H54 (cell line): ENCODE results near the gene ADD2.

Experiments used
- DNase-seq: peaks from one replicate; pipeline ENCODE4 v3.0.0; 2011; ENCODE audit warnings: low spot score, mixed read lengths; ENCODE audit not compliant: insufficient read length
- FAIRE-seq: peaks from 3 replicates; lab custom pipeline; 2011; peaks lifted over from hg19 to GRCh38; lab: Jason Lieb, UNC
- POLR2A ChIP-seq: IDR thresholded peaks from 2 replicates; pipeline ENCODE4 v1.6.1; 2011; ENCODE audit warnings: low read depth, mild to moderate bottlenecking, low read length

The ADD2 gene

DNA sequence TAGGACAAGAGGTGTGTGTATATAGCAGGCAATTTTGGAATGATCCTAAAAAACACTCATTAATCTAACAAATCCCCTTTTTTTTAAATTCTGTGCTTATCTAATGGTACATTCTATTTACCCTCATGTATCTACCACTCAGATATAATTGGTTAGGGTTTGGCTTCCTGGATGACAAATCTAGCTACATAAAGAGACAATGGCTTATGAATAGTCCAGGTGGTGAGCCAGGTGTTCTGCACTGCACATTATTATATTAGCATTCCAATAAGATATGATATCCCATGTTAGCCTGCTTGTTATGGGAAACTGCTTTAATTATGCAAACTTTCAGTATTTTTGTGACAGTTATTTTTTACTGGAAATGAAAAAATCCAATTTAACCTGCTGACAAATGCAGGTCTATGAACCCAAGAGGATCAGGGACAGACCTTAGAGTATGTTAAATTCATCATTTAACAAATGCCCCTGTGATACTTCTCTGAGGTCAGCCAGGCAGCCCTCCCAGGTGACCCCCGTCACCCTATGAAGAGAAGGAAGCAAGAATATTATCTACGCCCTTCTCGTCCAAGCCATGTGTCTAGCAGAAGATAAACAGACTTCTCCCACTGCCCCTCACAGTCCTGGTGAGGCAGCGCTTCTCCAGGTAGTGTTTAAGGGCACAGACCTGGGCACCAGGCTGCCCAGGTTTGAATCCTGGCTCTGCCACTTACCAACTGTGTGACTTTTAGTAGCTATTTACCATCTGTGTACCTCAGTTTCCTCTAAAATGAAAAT lies 83.0 kb downstream of the ADD2 start:
- no peak for DNase-seq
- FAIRE-seq, result no peak
- TF ChIP-seq POLR2A, result no peak

DNA sequence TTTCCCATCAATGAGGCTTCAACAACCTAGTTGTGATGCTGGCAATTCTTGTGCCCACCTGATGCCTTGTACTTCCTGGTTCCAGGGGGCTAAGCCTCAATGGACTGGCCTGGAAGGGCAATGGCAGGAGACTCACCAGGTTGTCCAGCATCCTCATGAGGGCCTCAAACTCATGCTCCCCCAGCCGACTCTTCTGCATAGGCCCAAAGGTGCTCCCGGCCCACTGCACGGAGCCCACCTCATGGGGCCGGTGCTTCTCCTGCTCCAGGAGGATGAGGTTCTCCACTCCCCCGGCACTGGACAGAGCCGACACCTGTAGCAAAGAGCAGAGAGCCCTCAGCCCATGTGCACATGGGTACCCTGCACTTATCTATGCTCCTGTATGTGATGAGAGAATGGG lies 84.5 kb downstream of the ADD2 start:
- no peak for TF ChIP-seq POLR2A
- DNase-seq, result no peak
- no peak for FAIRE-seq

DNA sequence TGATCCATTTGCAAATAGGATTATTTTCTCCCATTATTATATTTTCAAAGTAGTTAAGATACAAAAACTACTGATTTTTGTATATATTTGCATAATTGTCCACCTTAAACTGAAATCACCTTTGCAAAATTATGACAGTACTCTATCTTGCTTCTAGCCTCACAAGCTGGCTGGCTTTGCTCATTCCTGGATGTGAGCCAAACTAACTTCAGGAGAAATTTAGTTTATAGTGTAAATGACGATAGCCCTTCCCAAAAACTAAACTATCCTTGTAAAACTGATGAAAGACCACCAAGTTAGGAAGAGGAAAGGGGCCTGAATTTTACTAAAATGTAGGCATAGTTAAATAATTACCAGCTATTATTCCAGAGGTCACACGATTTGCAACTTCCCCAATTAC lies 87.3 kb downstream of the ADD2 start:
- TF ChIP-seq POLR2A, result no peak
- FAIRE-seq, result no peak
- no peak for DNase-seq

DNA sequence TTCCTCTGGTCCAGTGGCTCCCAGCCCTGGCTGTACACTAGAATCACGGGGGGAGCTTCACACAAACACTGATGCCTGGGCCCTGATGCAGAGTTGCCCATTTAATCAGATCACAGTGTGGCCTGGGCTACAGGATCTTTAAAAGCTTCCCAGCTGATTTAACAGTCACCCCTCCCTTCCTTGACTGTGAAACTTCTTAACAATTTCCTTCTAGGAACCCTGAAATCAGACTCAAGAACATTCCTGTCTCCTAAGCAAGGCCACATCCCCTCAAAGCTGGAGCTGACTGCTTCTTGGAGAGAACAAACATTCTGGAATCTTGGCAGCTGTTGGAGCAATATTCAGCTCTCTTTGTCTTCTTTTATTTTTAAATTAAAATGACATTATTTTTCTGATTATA lies 88.7 kb downstream of the ADD2 start:
- FAIRE-seq, result no peak

DNA sequence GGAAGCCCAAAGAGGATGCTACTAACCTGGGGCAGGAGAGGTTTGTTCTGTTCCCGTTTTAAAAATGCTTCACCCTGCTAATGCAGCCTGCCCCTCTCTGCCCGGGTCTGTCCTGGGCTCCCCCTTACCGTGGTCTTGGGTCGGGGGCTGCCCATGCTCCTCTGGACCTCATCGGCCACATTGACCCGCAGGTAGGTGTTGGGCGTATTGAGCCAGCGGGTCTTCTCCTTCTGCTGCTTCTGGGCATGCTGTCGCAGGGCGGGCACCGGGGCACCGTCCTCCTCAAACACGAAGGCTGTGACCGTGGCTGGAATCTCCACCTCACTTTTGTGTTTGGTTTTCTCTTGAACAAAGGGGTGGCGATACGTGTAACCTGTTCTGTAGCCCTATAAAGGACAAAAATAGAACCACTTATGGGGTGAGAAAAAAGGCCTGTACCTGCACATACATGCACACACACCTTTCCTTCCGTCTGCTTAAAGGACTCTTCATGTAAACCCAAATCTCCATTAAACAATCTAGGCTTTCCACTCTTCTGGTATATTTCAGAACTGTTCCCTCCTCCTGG lies 89.3 kb downstream of the ADD2 start:
- no peak for FAIRE-seq
- no peak for TF ChIP-seq POLR2A
- DNase-seq, result no peak

More for the DNA sequence above, 88.7 kb downstream of the ADD2 start:
- no peak for DNase-seq
- TF ChIP-seq POLR2A, result no peak

DNA sequence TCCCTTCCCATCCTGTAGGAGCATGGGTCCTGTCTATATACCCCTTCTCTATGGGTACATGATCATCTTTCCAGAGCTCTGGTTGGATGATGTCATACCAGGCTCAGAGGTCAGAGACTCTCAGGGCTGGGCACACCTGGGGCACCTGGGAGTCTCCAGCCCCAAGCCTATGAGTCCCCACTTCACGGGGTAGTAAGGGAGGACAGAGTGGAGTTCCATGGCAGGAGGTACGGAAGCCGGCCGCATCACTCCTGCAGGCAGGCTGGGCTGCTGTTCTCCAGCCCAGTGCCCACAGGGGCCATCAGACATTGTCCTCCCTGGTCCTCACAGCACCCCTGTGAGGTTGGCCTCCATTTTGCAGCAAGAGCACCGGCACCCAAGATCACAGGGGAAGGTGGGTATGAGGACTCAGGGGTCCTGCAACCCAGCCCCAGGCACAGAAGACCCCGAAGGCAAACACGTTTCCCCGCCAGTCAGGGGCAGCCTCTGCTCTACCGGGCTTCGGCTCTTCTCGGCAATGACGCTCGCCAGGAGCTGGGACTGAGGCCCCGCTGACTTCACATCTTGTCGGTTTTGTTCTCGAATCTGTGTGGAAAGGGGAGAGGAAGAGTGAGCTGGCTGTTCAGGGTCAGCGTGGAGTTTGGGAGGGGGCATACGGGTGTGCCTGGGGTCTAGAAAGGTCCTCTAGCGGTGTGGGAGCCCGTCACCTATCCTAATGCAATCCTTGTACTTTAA lies 91.5 kb downstream of the ADD2 start:
- no peak for TF ChIP-seq POLR2A
- no peak for DNase-seq
- FAIRE-seq, result no peak

DNA sequence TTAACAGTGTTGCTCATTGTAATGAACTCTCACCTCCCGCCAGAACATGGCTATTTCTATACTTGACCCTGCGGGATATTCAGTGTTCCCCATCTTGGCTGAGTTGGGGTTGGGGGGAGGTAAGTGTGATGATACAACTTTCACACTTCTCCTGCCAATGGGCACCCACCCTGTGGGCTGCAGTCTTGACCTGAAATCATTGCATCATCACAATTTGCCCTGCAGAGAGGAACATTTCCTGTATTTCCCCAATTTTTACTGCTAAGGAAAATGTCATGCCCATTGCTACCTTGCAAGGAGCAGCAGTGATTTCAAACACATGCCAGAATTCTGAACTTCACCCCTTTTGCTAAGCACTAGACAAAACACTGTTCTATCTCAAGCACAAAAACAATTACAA lies 92.1 kb downstream of the ADD2 start:
- DNase-seq (no peak), FAIRE-seq (no peak)
- TF ChIP-seq POLR2A, result no peak

DNA sequence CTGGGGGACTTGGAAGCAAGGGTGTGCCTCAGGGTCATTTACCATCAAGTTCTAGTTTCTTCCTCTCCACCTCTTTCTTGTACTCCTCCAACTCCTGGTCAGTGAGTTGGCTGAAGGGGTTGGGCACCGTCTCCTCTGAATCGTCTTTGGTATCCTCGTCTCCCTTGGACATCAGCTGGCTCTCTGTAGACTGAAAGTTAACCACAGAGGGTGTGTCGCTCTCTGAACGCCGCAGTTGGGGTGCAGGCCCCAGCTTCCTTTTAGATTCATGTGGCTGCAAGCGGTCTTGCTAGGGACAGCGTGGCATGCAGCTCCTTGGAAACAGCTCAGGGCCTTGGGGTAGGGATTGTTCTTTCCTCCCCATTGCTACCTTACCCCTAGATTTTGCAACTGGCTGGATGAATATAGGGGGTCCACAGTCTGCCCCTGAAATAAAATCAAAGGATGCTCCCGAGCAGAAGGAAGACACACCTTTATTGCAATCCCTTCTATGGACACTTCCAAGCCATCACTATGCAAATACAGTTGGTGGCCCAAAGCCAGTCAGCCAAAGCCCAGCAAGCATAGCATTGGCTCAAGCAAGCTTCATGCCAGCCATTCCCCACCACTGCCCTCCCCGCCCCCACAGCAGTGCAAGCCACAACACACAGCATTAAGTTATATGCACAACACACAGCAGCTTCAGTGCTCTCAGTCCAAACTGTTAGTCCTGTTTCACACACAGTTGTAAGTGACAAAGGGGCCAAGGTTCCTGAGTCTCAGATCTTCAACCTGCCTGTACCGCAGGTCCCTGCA lies 93.2 kb downstream of the ADD2 start:
- DNase-seq (no peak), FAIRE-seq (no peak)
- TF ChIP-seq POLR2A, result no peak

DNA sequence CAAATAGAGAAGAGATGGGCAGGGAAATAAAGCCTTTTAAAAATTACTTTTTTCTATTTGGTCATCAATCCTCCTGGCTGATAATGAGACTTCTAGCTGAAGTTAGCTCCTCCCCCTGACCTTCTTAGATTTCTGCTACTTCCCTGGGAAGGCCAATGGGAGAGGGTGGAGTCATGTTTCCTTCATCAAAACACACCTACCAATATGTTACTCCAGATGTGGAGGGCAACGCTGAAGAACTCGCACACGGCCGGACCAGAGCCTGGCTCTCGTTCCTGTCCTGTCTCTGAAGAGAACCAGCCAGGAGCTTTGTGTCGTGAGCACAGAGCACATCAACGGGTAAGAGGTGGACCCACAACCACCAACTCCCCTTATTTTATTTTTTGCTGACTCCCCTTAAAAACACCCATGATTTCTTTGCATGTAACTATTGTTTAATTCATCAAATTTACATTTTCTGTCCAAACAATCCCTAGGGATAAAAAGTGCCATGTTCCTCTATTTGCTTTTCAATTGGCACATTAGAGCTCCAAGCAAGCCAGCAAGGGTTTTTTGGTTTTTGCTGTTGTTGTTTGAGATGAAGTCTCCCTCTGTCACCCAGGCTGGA lies 94.9 kb downstream of the ADD2 start:
- DNase-seq (no peak), FAIRE-seq (no peak)
- no peak for TF ChIP-seq POLR2A

DNA sequence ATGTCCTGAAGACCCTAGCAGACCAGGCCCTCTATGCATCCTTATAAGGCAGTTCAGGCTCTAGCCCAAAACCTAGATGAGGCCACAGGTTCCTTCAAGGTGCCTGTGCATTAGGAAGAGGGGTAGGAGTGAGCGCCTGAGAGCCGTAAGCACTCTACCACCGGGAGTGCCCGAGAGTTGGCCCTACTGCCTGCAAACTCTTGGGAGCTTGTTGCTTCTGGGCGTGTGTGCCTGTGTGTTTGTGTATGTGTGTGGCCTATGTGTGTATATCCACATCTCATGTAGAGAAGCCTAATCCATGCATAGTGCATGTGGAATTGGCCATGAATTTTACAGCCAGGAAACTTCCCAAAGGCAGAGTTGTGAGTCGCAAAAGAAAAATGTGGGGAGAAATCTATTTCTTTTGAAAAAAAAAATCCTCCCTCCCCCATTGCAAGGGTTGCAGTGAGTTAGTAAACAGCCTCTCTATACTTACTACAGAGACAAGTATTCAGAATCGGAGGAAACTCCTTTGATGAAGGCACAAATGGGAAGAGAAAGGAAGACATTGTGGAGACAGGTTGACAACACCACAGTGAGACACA lies 96.8 kb downstream of the ADD2 start:
- DNase-seq (no peak), FAIRE-seq (no peak)
- TF ChIP-seq POLR2A, result no peak

DNA sequence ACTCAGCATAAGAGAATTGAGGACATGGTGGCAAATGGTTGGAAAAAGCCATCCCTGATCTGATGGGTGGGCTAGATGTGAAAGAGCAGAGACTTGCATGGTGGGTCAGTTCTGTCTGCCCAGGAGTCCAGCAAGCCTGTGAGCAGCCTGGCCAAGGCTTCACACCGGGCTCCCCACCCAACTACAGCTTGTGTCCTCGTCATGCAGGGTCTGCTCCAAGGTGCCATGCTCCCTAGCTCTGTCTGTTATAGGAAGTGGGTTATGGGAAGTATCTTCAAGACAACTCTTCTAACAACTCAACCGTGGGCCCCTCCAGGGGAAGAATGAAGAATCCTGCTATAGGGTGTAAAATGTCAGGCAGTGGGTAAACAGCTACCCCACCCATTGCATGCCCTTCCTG lies 97.4 kb downstream of the ADD2 start:
- DNase-seq (no peak), FAIRE-seq (no peak)
- TF ChIP-seq POLR2A, result no peak

DNA sequence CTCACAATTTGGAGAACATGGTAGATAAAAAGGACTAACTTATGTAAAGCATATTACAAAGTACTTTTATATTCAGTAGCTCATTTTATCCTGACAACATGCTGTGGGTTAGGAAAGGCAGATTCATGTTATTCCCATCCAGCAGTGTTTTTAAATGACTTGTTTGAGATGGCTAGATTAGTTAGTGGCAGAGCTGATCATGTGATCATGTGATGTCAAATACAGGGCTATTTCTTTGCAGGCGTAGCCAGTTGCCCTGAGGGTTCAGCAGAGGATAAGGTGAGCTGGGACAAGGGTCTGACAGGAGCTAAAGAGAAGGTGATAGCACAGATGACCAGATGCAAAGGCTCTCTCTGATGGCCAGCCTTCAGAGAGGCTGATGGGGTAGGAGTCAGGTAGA lies 97.8 kb downstream of the ADD2 start:
- DNase-seq (no peak), FAIRE-seq (no peak)
- no peak for TF ChIP-seq POLR2A

DNA sequence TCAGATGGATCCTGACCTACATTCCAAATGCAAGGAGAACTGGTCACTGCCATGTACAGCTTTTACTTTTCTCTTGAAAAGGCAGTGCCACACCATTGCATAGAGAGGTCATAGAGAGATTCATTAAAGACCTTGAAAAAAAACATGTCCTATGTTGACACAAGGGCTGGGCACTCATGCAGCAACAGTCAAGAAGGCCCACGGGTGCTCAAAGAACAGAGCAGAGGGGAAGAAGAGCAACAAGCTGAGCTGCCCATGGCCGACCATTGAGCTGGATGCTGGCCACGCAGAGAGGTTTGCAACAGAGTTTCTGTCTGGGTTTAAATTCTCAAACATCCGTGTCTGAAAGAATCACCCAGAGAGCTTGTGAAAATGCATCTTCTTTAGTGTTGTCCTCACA lies 99.1 kb downstream of the ADD2 start:
- FAIRE-seq, result no peak
- TF ChIP-seq POLR2A, result no peak
- no peak for DNase-seq
